GM12891 (cell line): ENCODE results near the gene SST.
"Not testable (repeated sequence)": the region's sequence is repeated elsewhere in the genome, so short reads cannot be mapped to it uniquely, and the experiment has no call there.

Experiments
- DNase-seq: peaks from one replicate; pipeline ENCODE4 v3.0.0; 2011; ENCODE audit warnings: low spot score; ENCODE audit not compliant: insufficient read length
- FAIRE-seq: peaks from 2 replicates; lab custom pipeline; 2011; peaks lifted over from hg19 to GRCh38; lab: Jason Lieb, UNC
- PAX5 ChIP-seq: IDR thresholded peaks from 2 replicates; pipeline ENCODE4 v1.6.1; 2011; ENCODE audit warnings: low read length, moderate library complexity, mild to moderate bottlenecking; ENCODE audit not compliant: insufficient read depth, severe bottlenecking
- POLR2A ChIP-seq: IDR thresholded peaks from 2 replicates; pipeline ENCODE4 v1.6.1; 2011; ENCODE audit warnings: low read depth, low read length, control low read depth
- POLR2AphosphoS5 ChIP-seq: IDR thresholded peaks from 2 replicates; pipeline ENCODE4 v1.6.1; 2011; ENCODE audit warnings: low read depth, low read length, control low read depth
- POU2F2 ChIP-seq: IDR thresholded peaks from 2 replicates; pipeline ENCODE4 v1.6.1; 2011; ENCODE audit warnings: low read depth, mild to moderate bottlenecking, control low read depth, low read length, moderate library complexity
- SPI1 ChIP-seq: IDR thresholded peaks from 2 replicates; pipeline ENCODE4 v1.6.1; 2011; ENCODE audit warnings: low read depth, low read length, control low read depth
- TAF1 ChIP-seq: IDR thresholded peaks from 2 replicates; pipeline ENCODE4 v1.6.1; 2011; ENCODE audit warnings: low read depth, low read length, control low read depth

SST gene

DNA sequence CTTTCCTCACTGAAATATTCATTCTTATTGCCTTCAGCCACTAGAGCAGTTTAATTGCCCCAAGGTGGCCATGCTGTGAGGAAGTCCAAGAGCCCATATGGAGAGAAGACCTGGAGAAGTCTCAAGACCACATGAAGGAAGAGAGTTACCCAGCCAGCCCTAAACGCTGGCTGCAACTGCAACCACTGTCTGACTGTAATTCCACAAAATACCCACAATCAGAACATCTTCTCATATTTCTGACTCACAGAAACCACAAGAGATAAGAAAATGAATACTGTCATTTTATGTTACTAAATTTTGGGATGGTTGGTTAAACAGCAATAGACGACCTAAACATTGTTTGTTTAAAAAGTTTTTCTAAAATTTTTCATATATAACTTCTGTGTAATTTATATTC, 14.7 kb upstream of the SST start:
- no peak for TF ChIP-seq PAX5
- no peak for TF ChIP-seq POLR2A
- TF ChIP-seq TAF1, result no peak
- no peak for TF ChIP-seq POLR2AphosphoS5
- no peak for TF ChIP-seq SPI1
- no peak for TF ChIP-seq POU2F2
- DNase-seq, result no peak
- FAIRE-seq, result no peak

GRCh38 chr3:187684444-187684843, 14.2 kb upstream of the SST start:
- TF ChIP-seq POLR2A (no peak), TAF1 (no peak)
- FAIRE-seq, result no peak
- no peak for DNase-seq

GRCh38 chr3:187681756-187682155, 11.6 kb upstream of the SST start:
- not testable (repeated sequence) for DNase-seq, FAIRE-seq

DNA sequence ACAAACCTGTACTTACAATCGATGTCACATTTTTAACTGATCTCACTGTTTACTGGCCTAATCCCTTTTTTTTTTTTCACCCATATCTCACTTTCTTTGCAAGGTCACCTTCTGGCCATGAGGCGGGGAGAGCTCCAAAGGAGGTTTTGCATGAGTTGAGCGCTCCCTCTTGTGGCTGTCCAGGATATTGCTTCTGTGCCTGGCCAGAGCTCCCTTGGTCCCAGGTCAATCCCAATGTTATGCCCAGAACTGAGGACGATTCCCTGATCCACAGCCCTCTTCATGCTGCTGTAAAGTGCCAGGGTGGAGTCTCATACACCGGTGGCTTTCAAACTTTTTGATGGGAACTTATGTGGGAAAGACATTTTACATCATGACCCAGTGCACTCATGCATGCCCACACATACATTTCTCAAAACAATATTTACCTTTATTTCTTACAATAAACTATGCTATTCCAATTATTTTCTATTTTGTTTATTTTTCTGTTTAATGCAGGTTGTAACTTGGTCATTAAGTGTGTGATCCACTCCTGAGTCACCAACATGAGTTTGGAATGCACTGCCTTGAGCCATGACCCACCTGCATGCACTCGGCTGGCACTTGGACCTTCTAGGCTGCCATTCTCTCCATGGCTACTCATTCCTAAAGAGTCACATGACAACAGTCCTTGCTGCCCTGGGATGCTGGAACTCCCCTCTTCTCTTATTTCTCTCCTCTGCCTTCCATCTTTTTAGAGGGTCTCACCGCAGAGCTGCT, 9.6 kb upstream of the SST start:
- FAIRE-seq (no peak), DNase-seq (peak; percentile 41)
- TF ChIP-seq POU2F2 (no peak), PAX5 (peak; percentile 7)

- no peak for DNase-seq
- FAIRE-seq, result peak; percentile 61
- TF ChIP-seq POLR2AphosphoS5 (no peak), PAX5 (no peak), TAF1 (no peak)
Measured at GRCh38 chr3:187678726-187679268, 8.6 kb upstream of the SST start.

DNA sequence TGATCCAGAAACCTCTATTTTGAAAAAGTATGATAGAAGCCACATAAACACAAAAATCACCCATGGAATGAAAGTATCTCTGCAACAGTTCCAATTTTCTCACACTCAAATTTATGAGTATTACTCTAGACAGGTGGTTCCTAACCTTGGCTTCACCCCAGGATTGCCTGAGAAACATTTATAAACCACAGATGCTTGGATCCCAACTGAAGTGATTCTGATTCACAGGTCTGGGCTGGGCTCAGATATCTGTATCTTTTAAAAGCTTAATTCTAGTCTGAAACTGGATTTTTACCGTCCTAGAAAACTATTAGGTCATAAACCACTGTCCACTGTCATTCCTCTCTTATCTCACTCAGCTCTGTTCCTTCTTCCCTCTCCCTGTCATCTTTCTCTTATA, 7.4 kb upstream of the SST start:
- FAIRE-seq (no peak), DNase-seq (no peak)
- TF ChIP-seq PAX5, result no peak
- no peak for TF ChIP-seq SPI1
- TF ChIP-seq POLR2AphosphoS5, result no peak
- no peak for TF ChIP-seq POU2F2
- no peak for TF ChIP-seq TAF1
- no peak for TF ChIP-seq POLR2A

GRCh38 chr3:187673012-187673411, 2.8 kb upstream of the SST start:
- no peak for TF ChIP-seq POLR2AphosphoS5
- no peak for TF ChIP-seq POU2F2
- TF ChIP-seq POLR2A, result no peak
- FAIRE-seq (no peak), DNase-seq (no peak)

GRCh38 chr3:187667526-187667925, 2.7 kb downstream of the SST start:
- DNase-seq, result no peak
- TF ChIP-seq SPI1 (no peak), POLR2AphosphoS5 (no peak), PAX5 (no peak), TAF1 (no peak), POU2F2 (no peak), POLR2A (no peak)
- no peak for FAIRE-seq

DNA sequence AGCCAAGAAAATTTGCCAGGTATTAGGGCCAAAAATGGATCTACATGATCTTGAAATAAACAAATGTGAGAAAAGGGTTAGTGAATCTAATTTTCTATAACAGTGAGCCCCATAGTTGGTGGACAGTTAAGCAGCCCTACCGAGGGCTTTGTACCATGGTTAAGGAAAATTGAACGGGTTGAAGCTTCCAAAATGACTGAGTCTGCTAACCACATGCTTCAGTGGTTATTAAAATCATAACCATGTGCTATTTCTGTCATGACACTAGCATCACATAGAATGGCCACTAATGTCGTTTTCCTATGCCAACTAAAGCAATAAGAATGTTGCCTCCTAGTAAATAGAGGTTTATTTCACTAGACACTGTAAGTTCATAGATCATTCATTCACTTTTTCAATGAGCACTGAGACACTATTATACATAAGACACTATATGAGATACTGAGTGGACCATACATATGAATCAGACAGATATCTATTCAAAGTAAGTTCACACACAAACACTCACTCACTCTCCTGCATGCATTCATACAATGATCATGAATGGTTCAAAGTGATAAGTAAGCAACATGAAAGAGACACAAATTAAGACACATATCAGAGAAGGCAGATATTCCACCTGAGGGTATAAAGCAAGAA, 4.3 kb downstream of the SST start:
- TF ChIP-seq POLR2A (no peak), SPI1 (no peak)
- FAIRE-seq (no peak), DNase-seq (no peak)

- no peak for FAIRE-seq
- TF ChIP-seq PAX5, result no peak
- no peak for DNase-seq
Measured at GRCh38 chr3:187665010-187665409, 5.2 kb downstream of the SST start.

GRCh38 chr3:187662848-187663409, 7.3 kb downstream of the SST start:
- DNase-seq (no peak), FAIRE-seq (no peak)
- TF ChIP-seq TAF1, result no peak
- TF ChIP-seq SPI1, result peak; percentile 83
